H7 (cell line): ENCODE results near the gene ZNF497. TPM values are rescaled to one million over a fixed set of nuclear protein-coding genes. Genes with fewer than 3 reads are reported as not detected.

Source experiments
- DNase-seq: peaks from one replicate; pipeline ENCODE4 v3.0.0; 2012
- H3K27me3 ChIP-seq: 2 replicates; pipeline ENCODE4 v1.6.0; 2011; ENCODE audit warnings: mild to moderate bottlenecking, low read length; ENCODE audit not compliant: control insufficient read depth, insufficient read depth
- H3K36me3 ChIP-seq: replicated peaks from 2 replicates; pipeline ENCODE4 v1.5.1; 2011; ENCODE audit warnings: low read length; ENCODE audit not compliant: control insufficient read depth, insufficient read depth
- H3K4me3 ChIP-seq: 2 replicates; pipeline ENCODE4 v1.5.1; 2011; ENCODE audit warnings: low read depth, mild to moderate bottlenecking, control low read depth, low read length, moderate library complexity; ENCODE audit not compliant: insufficient read depth
- total RNA-seq: library from RNA; depleted of rRNA; stranded (reverse); fragments of >200 nt; shearing (Covaris generic); gene quantifications from 2 replicates; pipeline ENCODE4 v1.2.3, GENCODE V29; 2014

Gene ZNF497
- total RNA-seq, 1 experiment from 2014 or later: 3.2 TPM

- Histone ChIP-seq H3K4me3 (no peak overlapping the region), H3K36me3 (peaks cover 15% of the 10 kb centered on the region), H3K27me3 (peaks cover 23% of the 10 kb centered on the region)
- no peak for DNase-seq
These were observed 35.0 kb upstream of the ZNF497 start for GRCh38 chr19:58397533-58398037.

GRCh38 chr19:58396691-58397532, 34.4 kb upstream of the ZNF497 start:
- Histone ChIP-seq H3K27me3 (peaks cover 23% of the 10 kb centered on the region), H3K4me3 (no peak overlapping the region; the same call in 1 of the 2 replicates), H3K36me3 (peaks cover 18% of the 10 kb centered on the region)
- peak; percentile 77 for DNase-seq

DNA sequence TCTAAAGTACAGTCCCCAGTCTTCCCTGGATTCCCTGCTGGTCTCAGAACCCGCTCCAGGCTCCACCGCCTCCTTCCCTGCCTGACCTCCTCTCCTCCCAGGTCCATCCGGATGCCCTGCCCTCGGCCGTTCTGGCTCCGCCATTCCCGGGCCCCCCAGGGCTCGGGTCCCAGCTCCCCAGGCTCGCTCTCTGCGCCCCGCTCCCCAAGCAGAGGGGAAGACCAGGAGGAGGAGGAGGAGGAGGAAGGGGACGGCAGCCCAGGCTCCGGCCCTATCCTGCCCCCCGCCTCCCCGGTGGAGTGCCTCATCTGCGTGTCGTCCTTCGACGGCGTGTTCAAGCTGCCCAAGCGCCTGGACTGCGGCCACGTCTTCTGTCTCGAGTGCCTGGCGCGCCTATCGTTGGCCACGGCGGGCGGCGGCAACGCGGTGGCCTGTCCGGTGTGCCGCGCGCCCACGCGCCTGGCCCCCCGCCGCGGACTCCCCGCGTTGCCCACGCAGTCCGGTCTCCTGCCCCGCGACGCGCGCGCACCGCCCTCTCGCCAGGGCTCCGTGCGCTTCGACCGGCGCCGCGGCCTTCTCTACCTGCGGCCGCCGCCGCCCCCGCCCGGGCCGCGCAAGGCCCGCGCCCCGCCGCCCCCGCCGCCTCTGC, 33.6 kb upstream of the ZNF497 start:
- peak overlapping the region; percentile 40 for H3K4me3 ChIP-seq
- DNase-seq: peak; percentile 81
- H3K36me3 ChIP-seq: peaks cover 19% of the 10 kb centered on the region
- H3K27me3 ChIP-seq: peaks cover 23% of the 10 kb centered on the region

- Histone ChIP-seq H3K27me3 (peaks cover 19% of the 10 kb centered on the region), H3K4me3 (peak within 1 kb of the TSS; percentile 40), H3K36me3 (peaks cover 24% of the 10 kb centered on the region)
- peak; percentile 91 for DNase-seq
These were observed 32.8 kb upstream of the ZNF497 start, which contains the start of gene RNF225 for GRCh38 chr19:58395220-58395978. Gene RNF225, plus strand, starts transcription at chr19:58395656. Its CDS starts 434 bp downstream, at chr19:58396090.

- no peak for DNase-seq
- Histone ChIP-seq H3K36me3 (peaks cover 25% of the 10 kb centered on the region), H3K4me3 (no peak overlapping the region)
These were observed 32.3 kb upstream of the ZNF497 start for GRCh38 chr19:58394821-58395219.

GRCh38 chr19:58393725-58394033, 31.1 kb upstream of the ZNF497 start:
- peaks cover 26% of the 10 kb centered on the region for H3K36me3 ChIP-seq

More at GRCh38 chr19:58394821-58395219, 32.3 kb upstream of the ZNF497 start:
- peaks cover 16% of the 10 kb centered on the region for H3K27me3 ChIP-seq

DNA sequence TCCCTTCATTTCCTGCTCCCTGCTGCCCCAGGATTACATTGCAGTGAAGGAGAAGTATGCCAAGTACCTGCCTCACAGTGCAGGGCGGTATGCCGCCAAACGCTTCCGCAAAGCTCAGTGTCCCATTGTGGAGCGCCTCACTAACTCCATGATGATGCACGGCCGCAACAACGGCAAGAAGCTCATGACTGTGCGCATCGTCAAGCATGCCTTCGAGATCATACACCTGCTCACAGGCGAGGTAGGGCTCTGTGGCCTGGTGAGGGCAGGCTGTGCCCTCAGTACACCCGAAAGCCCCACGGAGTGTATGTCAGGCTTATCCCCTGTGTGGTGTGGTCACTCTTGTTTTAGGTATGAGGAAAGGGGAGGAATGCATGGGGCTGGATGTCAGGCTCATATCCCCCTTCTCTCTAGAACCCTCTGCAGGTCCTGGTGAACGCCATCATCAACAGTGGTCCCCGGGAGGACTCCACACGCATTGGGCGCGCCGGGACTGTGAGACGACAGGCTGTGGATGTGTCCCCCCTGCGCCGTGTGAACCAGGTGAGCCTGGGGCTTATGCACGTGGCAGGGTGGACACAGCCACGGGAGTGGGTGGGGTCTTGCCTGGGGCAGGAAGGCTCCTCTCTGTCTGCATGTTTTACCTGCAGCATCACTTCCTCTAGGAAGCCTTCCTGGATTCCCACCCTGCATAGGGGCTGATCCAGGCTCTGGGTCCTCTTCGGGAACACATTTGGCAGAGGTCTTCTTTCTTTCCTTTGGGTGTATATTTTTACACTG, 30.6 kb upstream of the ZNF497 start:
- Histone ChIP-seq H3K36me3 (peaks cover 30% of the 10 kb centered on the region), H3K27me3 (peaks cover 15% of the 10 kb centered on the region), H3K4me3 (no peak overlapping the region)
- DNase-seq: no peak

More at GRCh38 chr19:58393725-58394033, 31.1 kb upstream of the ZNF497 start:
- no peak for DNase-seq
- no peak overlapping the region for H3K4me3 ChIP-seq
- H3K27me3 ChIP-seq: peaks cover 16% of the 10 kb centered on the region

DNA sequence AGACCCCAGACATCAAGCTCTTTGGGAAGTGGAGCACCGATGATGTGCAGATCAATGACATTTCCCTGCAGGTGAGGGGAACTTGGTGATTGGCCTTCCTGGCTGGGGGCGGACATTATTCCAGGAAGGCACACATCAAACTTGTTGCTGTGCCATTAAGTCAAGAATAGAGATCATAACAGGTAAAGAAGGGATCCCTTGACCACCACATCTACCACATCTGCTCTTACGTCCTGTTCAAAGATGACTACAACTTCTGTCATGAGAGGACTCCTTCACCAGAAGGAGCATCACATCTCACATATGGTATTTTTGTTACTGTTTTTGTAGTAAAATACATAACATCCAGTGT, 25.6 kb upstream of the ZNF497 start:
- Histone ChIP-seq H3K36me3 (peaks cover 23% of the 10 kb centered on the region), H3K27me3 (no peaks in the 10 kb centered on the region), H3K4me3 (peak overlapping the region; percentile 85)
- no peak for DNase-seq

GRCh38 chr19:58387338-58388174, 25.0 kb upstream of the ZNF497 start:
- Histone ChIP-seq H3K27me3 (no peaks in the 10 kb centered on the region), H3K4me3 (peak overlapping the region; percentile 85), H3K36me3 (peaks cover 17% of the 10 kb centered on the region)
- DNase-seq: no peak

DNA sequence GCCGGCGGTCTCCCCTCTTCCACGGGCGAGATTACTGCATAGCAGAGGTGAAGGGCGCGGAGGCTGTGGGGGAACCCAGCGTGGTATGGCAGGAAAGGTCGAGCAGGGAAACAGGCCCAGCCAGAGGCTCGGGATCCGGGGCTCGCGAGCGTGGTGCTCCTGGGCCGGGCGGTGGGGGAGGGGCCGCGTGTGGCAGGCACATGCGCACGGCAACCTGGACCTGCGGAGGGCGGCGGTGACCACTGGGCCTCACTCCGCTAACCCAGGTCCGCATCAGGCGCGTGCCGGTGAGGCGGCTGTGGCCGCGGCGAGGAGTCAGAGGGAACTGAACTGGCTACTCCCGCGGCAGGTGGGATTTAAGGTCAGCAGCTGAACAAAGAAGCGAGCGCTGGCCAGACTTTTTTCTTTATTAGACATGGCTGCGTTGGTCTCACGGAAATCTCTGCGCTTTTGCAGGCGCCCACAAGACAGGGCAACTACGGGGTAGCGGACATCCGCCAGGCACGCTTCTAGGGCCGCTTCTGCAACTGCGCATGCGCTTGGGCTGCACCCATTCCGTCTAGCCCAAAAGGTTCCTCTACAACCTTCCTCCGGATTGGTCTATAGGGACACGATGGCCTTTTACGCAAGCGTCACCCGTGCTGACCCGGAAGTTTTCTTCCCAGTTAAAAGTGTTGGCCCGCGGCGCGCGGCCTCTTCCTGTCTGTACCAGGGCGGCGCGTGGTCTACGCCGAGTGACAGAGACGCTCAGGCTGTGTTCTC, 24.2 kb upstream of the ZNF497 start, which contains the start of gene RPS5:
RPS5 (plus strand) TSS at position 694 of the 762 bp plus-strand sequence. CDS start 869 bp downstream, outside the sequence.
- H3K4me3 ChIP-seq: peak within 1 kb of the TSS; percentile 85
- DNase-seq: peak; percentile 99

DNA sequence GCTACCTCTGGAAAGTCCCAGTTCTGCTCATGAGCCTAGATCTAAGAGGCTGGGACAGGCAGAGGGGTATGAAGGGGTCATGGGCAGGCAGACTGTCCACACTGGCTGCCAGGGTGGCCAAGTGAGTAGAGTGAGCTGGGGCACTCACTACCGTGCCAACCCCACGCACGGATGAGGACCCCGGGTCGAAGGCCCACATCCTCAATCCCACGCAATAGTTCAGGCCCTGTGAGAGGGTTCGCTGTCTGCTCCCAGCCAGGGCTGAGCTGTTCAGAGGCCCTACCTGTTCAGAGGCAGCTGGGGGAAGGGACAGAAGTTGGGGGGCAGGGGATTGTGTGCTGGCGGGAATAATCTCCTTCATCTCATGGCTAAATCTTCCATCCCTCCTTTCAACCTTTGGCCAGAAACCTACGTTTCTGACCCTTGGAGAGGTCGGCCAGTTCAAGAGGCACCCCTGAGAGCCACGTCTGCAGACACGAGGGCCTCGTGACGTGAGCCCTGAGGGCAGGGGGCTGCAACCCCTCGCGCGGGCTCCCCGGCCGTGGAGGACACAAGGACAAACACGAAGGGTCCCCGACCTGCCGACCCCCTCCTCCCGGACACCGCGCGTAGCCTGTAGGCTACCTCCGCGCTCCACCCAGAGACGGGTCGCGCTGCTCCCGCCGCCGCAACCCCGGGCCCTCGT, 23.5 kb upstream of the ZNF497 start:
- Histone ChIP-seq H3K4me3 (peak overlapping the region; percentile 85), H3K27me3 (no peaks in the 10 kb centered on the region), H3K36me3 (peaks cover 13% of the 10 kb centered on the region)
- peak; percentile 72 for DNase-seq

More for the DNA sequence above, 24.2 kb upstream of the ZNF497 start, which contains the start of gene RPS5:
- Histone ChIP-seq H3K27me3 (no peaks in the 10 kb centered on the region), H3K36me3 (peaks cover 15% of the 10 kb centered on the region)

GRCh38 chr19:58385313-58385890, 22.9 kb upstream of the ZNF497 start:
- Histone ChIP-seq H3K4me3 (peak overlapping the region; percentile 85; the same call in 1 of the 2 replicates), H3K36me3 (peaks cover 9% of the 10 kb centered on the region)

More at GRCh38 chr19:58385313-58385890, 22.9 kb upstream of the ZNF497 start:
- no peak for DNase-seq
- H3K27me3 ChIP-seq: no peaks in the 10 kb centered on the region
